ENCODE data around the gene PTDSS2. TPM values are rescaled to one million over a fixed set of nuclear protein-coding genes. Genes with fewer than 3 reads are reported as not detected.

PTDSS2 gene
- total and polyA plus RNA-seq, 10 of the 15 experiments (the other 5 are each of a cell fraction or from before 2014, with no cell fraction given): 0.39 to 21.1 (median 10.8) TPM

DNA sequence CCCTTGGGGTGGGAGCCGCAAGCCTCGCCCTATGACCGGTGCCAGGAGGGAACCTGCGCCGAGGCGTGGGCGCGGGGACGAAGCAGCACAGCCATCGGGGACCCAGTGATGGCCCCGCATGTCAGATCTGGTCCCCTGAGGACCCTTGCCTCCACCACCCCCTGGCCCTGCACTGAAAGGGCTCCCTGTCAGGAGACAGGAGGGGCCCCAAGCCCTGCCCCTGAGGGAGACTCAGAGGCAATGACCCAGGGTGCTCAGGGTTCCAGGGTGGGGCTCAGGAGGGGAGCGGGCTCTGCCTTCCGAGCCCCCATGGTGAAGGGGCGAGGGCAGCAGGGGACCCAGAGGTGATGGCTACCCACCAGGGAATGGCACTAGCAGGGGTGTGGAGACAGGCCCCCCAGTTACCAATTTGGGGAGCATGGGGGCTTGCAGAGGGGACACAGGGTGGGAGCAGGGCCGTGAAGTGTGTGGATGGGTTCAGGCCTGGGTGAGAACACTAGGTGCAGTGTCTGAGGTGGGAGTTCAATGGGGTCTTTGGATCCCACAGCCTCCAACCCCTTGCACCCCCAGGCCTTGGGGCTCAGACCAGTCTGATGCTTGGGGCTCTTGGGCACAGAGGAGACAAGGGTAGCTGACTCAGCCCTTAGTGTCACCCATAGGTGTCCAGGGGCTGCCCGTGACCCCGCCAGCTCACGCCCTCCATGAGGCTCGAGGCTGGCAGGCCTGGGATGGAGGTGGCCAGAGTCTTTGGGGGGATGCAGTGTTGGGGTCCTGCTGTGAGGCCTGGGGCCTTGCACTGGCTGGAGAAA is 87.7 kb downstream of the PTDSS2 start (continued):
- TF ChIP-seq, protein P1, sequence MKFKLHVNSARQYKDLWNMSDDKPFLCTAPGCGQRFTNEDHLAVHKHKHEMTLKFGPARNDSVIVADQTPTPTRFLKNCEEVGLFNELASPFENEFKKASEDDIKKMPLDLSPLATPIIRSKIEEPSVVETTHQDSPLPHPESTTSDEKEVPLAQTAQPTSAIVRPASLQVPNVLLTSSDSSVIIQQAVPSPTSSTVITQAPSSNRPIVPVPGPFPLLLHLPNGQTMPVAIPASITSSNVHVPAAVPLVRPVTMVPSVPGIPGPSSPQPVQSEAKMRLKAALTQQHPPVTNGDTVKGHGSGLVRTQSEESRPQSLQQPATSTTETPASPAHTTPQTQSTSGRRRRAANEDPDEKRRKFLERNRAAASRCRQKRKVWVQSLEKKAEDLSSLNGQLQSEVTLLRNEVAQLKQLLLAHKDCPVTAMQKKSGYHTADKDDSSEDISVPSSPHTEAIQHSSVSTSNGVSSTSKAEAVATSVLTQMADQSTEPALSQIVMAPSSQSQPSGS (IDR thresholded peaks at IDR 0.05; ENCODE audit: low read length): no peak
- TF ChIP-seq TCF3 (IDR thresholded peaks at IDR 0.05; ENCODE audit: borderline replicate concordance, insufficient read depth, low read depth, low read length) (no peak), STAT1 (conservative IDR thresholded peaks at IDR 0.05) (no peak), NBN (IDR thresholded peaks at IDR 0.05) (no peak), YY1 (IDR thresholded peaks at IDR 0.05; ENCODE audit: low read depth, low read length) (0 out of 2 replicates have a peak, but pooled peaks have one; percentile 3), SIN3A (IDR thresholded peaks at IDR 0.05; ENCODE audit: low read depth, low read length) (no peak), NFYA (IDR thresholded peaks at IDR 0.05; ENCODE audit: borderline replicate concordance, low read depth, low read length) (no peak), POLR2AphosphoS2 (IDR thresholded peaks at IDR 0.05; ENCODE audit: low read depth, low read length) (no peak), BACH1 (IDR thresholded peaks at IDR 0.05; ENCODE audit: borderline replicate concordance) (no peak), ATF7 (IDR thresholded peaks at IDR 0.05; ENCODE audit: low read depth) (no peak)
- TF ChIP-seq, protein P2, sequence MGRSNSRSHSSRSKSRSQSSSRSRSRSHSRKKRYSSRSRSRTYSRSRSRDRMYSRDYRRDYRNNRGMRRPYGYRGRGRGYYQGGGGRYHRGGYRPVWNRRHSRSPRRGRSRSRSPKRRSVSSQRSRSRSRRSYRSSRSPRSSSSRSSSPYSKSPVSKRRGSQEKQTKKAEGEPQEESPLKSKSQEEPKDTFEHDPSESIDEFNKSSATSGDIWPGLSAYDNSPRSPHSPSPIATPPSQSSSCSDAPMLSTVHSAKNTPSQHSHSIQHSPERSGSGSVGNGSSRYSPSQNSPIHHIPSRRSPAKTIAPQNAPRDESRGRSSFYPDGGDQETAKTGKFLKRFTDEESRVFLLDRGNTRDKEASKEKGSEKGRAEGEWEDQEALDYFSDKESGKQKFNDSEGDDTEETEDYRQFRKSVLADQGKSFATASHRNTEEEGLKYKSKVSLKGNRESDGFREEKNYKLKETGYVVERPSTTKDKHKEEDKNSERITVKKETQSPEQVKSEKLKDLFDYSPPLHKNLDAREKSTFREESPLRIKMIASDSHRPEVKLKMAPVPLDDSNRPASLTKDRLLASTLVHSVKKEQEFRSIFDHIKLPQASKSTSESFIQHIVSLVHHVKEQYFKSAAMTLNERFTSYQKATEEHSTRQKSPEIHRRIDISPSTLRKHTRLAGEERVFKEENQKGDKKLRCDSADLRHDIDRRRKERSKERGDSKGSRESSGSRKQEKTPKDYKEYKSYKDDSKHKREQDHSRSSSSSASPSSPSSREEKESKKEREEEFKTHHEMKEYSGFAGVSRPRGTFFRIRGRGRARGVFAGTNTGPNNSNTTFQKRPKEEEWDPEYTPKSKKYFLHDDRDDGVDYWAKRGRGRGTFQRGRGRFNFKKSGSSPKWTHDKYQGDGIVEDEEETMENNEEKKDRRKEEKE (IDR thresholded peaks at IDR 0.05): no peak

Data from GM12878 (cell line).